Dermis microvascular lymphatic vessel endothelial cell (primary cell): ENCODE results near the gene CHERP. TPM values are rescaled to one million over a fixed set of nuclear protein-coding genes. Genes with fewer than 3 reads are reported as not detected.
"Not testable (repeated sequence)": the region's sequence is repeated elsewhere in the genome, so short reads cannot be mapped to it uniquely, and the experiment has no call there.

Experiments
- DNase-seq, 2 donors: peaks; one replicate each; pipeline versions ENCODE4 v3.0.0 to v3.0.0-alpha.2; 2010; ENCODE audit warnings: low read depth in 2 of 2
- total RNA-seq: library from RNA; depleted of rRNA; stranded (reverse); fragments of >200 nt; gene quantifications from 2 replicates; pipeline ENCODE4 v1.2.1, GENCODE V29; 2014

The CHERP gene
- total RNA-seq, 1 donor from 2014 or later, result 2.6 TPM

- no peak for DNase-seq
Observed at GRCh38 chr19:16544473-16545231, 2.4 kb upstream of the CHERP start.

DNA sequence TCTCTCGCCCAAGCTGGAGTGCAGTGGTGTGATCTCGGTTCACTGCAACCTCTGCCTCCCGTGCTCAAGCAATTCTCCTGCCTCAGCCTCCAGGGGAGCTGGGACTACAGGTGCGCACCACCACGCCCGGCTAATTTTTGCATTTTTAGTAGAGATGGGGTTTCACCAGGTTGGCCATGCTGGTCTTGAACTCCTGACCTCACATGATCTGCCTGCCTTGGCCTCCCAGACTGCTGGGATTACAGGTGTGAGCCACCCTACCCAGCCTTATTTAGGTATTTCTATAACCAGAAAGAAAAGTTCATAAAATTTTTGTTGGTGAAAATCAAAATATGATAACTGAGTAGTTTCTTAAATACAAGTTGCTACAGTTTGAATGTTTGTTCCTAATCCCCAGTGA, 1.5 kb upstream of the CHERP start:
- not testable (repeated sequence) for DNase-seq

- no peak for DNase-seq
Observed at GRCh38 chr19:16542910-16543472, 754 bp upstream of the CHERP start.

DNA sequence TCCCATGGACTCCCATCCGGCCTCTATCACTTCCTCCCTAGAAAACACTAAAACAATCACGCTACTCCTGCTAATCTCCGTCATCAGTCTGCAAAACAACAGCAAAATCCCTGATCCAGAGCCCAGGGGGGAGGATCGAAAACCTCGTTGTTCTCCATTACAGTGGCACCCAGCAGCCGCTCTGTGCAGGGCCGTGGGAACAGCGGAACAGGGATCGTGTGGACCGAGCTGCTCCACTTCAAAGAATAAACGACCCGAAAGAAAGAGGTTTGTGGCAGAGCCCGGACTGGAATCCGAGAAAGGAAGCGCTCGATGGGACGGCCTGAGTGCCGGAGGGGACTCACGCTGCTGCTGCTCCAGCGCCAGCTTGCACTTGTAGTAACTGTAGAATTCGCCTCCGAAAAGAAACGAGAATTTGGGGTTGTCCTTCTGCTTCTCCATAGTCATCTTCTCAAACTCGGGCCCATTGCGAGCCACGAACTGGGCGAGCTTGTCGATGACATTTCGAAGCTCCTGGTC, 652 bp downstream of the CHERP start:
- DNase-seq, result peak; percentile 29 to 68

DNA sequence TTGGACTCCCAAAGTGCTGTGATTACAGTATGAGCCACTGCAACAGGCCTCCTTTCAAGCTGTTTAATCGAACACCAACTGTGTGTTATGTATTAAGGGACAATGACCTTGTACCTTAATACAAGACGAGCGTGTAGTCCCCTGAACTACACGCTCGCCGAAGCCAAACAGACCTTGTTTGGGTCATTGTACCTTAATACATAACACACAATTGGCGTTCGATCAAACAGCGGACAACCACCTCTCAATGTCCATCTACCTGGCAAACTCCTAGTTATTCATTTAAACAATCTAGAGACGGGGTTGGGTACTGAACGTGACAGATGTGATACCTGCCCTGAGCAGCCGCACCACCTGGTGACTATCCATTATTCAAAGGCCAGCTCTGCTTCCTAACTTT, 1.3 kb downstream of the CHERP start:
- DNase-seq, result no peak

DNA sequence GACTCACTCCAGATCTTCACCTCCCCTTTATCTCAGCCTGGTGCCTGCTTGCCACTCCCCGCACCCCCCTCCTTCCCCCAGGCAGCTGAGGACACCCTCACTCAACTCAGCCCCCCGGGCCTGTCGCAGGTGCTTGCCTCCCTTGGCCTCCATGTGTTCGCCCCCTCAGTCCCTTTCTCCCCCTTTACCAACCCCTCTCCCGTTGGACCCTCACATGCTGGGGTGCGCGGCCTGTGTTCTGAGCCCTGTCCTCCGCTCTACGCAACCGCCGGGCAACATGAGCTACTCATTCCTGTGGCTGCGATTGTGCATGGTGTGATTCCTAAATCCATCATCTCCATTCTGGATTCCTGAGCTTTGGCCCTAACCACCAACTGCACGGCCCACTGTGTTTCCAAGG, 5.1 kb downstream of the CHERP start:
- no peak for DNase-seq

DNA sequence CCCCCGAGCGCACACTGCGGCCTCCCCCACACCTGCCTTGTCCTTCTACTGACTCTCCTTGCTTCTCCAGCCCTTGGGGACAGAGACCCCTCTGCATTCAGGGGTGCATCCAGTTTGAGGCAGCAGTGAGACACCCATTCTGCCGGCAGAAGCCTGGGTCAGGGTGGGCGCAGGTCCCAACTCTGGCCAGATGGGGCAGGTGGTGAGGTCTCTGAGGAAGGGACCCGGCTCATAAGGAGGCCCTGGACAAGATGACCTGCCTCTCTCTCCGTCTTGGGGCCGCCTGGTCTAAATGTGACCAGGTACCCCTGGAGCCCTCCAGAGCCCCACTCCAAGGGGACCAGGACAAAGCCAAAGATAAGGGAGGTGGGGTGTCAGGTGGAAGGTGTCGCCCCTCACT, 6.1 kb downstream of the CHERP start:
- DNase-seq, result no peak

DNA sequence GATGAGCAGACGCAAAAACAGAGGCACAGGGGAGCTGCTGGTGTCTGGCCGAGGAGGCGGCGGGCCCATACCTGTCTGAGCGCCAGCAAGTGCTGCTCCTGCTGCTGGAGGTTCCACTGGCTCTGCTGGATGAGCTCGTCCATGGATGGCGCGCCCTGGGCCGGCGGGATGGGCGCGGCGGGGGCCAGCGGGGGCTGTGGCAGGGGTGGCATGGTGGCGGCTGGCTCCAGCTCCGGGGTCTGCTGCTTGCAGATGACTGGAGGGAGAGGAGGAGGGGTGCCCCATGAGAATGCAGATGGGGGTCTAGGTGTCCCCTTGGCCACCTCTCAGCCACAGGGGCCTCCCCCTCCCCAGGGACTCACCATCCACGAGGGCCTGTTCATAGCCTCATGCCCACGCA, 6.9 kb downstream of the CHERP start:
- no peak for DNase-seq

- DNase-seq, result no peak
Observed at GRCh38 chr19:16532440-16533234, 9.6 kb downstream of the CHERP start.

GRCh38 chr19:16531380-16531669, 10.9 kb downstream of the CHERP start:
- no peak for DNase-seq

- no peak for DNase-seq
Observed at GRCh38 chr19:16530540-16531379, 11.5 kb downstream of the CHERP start.

DNA sequence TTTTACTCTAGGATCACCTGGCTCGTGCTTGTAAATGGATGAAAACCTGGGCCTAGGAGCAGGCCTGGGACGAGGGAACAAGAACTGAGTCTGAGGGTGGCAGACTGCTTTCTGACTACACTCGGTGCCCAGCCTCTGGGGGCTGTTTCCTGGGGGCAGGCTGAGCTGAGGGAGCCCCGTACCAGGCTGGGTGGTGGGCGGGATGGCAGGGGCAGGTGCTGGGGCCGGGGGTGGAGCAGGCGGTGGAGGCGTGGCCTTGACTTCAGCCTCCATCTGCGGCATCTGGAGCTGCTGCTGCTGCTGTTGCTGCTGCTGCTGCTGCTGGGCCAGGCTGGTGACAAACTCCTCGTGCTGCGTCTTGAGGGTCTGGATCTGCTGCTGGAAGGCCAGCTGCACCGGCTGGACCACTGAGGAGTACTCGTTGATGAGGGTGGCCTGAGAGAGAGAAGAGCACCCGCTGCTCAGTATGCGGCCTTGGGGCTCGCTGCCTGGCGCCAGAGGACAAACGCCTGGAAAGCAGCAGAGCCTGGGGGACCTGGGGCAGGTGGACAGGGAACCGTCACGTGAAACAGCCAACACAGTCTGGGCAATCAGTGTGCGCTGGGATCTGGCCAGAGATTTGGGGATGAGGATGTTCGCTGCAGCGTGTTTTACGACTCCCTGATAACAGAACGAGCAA, 12.6 kb downstream of the CHERP start:
- no peak for DNase-seq

GRCh38 chr19:16527971-16528521, 14.2 kb downstream of the CHERP start:
- peak; percentile 16 to 49 for DNase-seq

- DNase-seq, result no peak
Observed at GRCh38 chr19:16527334-16527935, 14.8 kb downstream of the CHERP start.

DNA sequence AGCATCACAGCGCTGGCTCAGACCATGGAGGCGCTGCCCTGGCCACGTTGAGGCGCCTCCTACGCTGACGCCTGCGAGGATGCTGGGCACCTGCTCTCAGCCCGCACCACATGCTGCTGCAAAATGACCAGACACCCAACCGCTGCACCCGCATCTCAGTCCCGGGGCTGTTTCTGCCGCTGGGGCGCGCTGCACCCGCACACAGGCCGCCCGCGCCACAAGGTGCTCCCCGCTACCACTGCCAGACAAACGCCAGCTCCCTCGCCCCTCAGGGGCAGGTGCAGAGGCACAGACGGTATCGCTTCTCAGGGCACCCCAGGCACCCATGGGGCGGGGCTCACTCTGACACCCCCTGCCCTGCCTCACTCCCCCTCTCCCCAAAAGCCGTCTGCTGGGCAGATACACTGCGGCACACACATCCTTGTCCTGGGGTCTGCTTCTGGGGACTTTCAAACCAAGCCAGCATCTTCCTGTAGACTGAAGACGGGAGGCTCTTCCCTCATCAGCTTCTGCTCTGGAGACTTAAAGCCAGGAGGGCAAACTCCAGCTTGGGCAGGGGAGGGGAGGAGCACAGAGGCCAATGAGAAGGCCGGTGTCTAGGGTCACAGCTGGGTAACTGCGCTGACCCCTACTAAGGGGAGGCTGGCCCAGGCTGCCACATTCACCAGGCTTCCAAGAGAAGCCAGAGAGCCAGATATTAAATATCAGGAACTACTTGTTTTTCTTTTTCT, 16.3 kb downstream of the CHERP start:
- DNase-seq, result no peak

DNA sequence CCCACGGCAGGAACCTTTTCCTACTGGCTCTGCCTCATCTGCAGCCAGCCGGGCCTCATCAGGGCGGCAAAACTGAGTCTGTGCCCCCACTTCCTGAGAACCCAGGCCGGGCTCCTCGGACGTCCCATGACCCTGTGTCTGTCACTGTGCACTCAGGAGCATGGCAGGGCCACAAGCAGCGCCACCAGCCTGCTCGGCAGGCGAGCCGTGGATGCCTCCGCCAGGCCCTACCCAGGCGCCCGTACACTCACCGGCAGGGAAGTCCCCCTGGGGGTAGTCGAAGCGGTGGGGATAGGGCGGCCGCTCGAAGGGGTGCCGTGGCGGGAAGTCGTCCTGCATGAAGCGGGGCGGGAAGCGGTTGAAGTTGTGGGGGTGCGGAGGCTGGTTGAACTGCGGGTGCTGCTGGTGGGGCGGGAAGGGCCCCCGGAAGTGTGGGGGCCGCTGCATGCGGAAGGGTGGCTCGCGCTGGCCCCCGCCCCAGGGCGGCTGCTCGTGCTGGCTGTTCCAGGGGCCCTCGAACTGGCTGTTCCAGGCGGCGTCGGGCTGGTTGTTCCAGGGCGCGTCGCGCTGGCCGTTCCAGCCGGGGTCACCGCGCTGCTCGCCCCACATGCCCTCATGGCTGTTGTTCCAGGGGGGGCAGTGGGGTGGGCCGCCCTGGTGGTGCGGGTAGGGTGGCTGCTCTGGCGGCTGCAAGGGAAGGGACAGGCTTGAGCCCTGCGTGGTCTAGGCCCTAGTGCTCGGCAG, 17.1 kb downstream of the CHERP start:
- no peak for DNase-seq

GRCh38 chr19:16522559-16523377, 19.5 kb downstream of the CHERP start:
- no peak for DNase-seq

GRCh38 chr19:16521715-16522289, 20.4 kb downstream of the CHERP start:
- no peak for DNase-seq
